Measurements from ENCODE around the gene ENG. TPM values are rescaled to one million over a fixed set of nuclear protein-coding genes. Genes with fewer than 3 reads are reported as not detected.

Gene ENG
- total RNA-seq, 1 donor, result 60.8 TPM

DNA sequence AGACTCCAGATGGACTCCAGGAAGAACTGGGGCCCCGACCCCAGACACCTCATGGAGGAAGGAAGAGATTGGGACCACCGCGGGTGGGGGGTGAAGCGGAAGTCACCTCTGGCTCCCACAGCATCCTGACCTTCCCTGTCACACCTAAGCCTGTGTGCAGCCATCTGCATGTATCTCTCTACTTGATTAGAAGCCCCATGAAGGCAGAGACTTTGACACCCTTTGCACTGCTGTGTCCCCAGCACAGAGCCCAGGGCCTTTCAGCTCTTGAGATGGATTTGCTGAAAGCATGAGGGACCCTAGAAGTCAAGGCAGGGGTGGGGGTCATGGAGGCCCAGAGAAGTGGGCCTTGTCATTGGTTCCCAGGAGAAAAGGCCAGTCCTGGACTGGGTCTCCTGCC lies 2.8 kb upstream of the ENG start:
- no peak for DNase-seq (ENCODE audit: insufficient read length, low spot score, missing footprints)
- H3K79me2 ChIP-seq (ENCODE audit: insufficient read depth, low read length), result peaks cover 22% of the 10 kb centered on the region
- H3K27me3 ChIP-seq (ENCODE audit: insufficient read depth, low read length), result no peaks in the 10 kb centered on the region
- no peak overlapping the region for H3K4me3 ChIP-seq (ENCODE audit: insufficient read depth, low read length)
- peaks cover 7% of the 10 kb centered on the region for H3K36me3 ChIP-seq (ENCODE audit: insufficient read depth, low read length)
- H3K27ac ChIP-seq (ENCODE audit: low read depth, low read length), result no peak overlapping the region
- H3K4me1 ChIP-seq (ENCODE audit: insufficient read depth, low read length), result peaks cover 26% of the 10 kb centered on the region
- peaks cover 12% of the 10 kb centered on the region for H4K20me1 ChIP-seq (ENCODE audit: insufficient read depth, low read length)
- H2AFZ ChIP-seq (ENCODE audit: low read length), result no peak overlapping the region
- H3K4me2 ChIP-seq (ENCODE audit: insufficient read depth, low read length), result no peak overlapping the region
- TF ChIP-seq, protein P1, sequence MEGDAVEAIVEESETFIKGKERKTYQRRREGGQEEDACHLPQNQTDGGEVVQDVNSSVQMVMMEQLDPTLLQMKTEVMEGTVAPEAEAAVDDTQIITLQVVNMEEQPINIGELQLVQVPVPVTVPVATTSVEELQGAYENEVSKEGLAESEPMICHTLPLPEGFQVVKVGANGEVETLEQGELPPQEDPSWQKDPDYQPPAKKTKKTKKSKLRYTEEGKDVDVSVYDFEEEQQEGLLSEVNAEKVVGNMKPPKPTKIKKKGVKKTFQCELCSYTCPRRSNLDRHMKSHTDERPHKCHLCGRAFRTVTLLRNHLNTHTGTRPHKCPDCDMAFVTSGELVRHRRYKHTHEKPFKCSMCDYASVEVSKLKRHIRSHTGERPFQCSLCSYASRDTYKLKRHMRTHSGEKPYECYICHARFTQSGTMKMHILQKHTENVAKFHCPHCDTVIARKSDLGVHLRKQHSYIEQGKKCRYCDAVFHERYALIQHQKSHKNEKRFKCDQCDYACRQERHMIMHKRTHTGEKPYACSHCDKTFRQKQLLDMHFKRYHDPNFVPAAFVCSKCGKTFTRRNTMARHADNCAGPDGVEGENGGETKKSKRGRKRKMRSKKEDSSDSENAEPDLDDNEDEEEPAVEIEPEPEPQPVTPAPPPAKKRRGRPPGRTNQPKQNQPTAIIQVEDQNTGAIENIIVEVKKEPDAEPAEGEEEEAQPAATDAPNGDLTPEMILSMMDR (IDR thresholded peaks at IDR 0.05; ENCODE audit: extremely low read depth, low read depth, low read length), result no peak
- no peaks in the 10 kb centered on the region for H3K9me3 ChIP-seq (ENCODE audit: low read depth, low read length)

DNA sequence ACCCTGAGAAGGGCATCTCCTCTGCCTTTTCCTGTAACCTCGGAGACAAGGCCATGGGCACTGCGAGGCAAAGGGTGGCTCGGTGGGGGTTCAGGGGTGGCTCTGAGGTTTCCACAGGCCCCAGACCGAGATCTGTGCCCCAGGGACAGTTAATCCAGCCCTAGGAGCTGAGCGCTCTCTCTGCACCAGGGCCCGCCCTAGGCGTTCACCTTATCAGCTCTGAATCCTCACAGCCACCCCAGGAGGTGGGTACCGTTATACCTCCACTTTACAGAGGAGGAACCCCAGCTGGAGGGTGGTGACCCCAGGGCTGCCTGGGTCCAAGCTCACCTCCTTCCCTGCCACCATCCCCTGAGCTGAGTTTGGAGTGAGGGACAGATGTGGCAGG lies 2.3 kb upstream of the ENG start:
- Histone ChIP-seq H3K27ac (ENCODE audit: low read depth, low read length) (no peak overlapping the region), H3K4me1 (ENCODE audit: insufficient read depth, low read length) (peaks cover 31% of the 10 kb centered on the region), H3K4me2 (ENCODE audit: insufficient read depth, low read length) (no peak overlapping the region), H3K27me3 (ENCODE audit: insufficient read depth, low read length) (no peaks in the 10 kb centered on the region), H2AFZ (ENCODE audit: low read length) (no peak overlapping the region), H4K20me1 (ENCODE audit: insufficient read depth, low read length) (peaks cover 16% of the 10 kb centered on the region), H3K4me3 (ENCODE audit: insufficient read depth, low read length) (no peak overlapping the region), H3K79me2 (ENCODE audit: insufficient read depth, low read length) (peaks cover 28% of the 10 kb centered on the region), H3K9me3 (ENCODE audit: low read depth, low read length) (no peaks in the 10 kb centered on the region), H3K36me3 (ENCODE audit: insufficient read depth, low read length) (peaks cover 12% of the 10 kb centered on the region)
- DNase-seq (ENCODE audit: insufficient read length, low spot score, missing footprints), result no peak
- TF ChIP-seq, protein P1 (IDR thresholded peaks at IDR 0.05; ENCODE audit: extremely low read depth, low read depth, low read length), result no peak

DNA sequence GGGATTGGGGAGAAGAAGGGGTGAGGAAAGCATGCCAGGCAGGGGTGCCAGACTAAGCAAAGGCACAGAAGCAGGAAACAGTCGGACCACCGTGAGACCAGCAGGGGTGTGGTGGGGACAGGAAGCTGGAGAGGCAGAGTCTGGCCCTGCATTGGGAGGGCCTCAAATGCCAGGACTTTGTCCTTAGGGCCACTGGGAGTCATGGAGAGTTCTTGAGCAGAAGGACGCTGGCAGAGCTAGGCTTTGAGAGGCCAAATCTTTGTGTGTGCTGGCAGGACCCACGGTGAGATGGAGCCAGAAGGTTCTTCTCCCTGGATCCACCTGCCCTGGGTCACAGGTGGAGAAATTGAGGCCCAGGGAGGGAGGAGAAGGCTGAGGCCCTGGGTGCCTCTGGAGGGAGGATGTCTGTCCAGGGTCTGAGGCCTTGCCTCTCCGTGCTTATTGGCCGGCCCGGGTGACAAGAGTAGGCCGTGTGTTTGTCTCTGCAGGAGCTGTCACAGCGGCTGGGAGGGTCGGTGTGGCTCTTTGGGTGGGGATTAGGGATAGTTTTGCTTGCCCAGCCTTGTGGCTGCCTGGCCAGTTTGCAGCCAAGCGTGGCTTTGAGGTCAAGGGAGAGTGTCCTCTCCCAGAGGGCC lies 1.8 kb upstream of the ENG start:
- Histone ChIP-seq H3K27ac (ENCODE audit: low read depth, low read length) (no peak overlapping the region), H3K4me1 (ENCODE audit: insufficient read depth, low read length) (peaks cover 35% of the 10 kb centered on the region), H3K27me3 (ENCODE audit: insufficient read depth, low read length) (no peaks in the 10 kb centered on the region), H2AFZ (ENCODE audit: low read length) (no peak overlapping the region), H3K36me3 (ENCODE audit: insufficient read depth, low read length) (peaks cover 17% of the 10 kb centered on the region), H3K4me3 (ENCODE audit: insufficient read depth, low read length) (no peak overlapping the region), H3K9me3 (ENCODE audit: low read depth, low read length) (no peaks in the 10 kb centered on the region), H3K4me2 (ENCODE audit: insufficient read depth, low read length) (no peak overlapping the region), H3K79me2 (ENCODE audit: insufficient read depth, low read length) (peaks cover 33% of the 10 kb centered on the region), H4K20me1 (ENCODE audit: insufficient read depth, low read length) (peaks cover 16% of the 10 kb centered on the region)
- DNase-seq (ENCODE audit: insufficient read length, low spot score, missing footprints), result peak; percentile 43
- TF ChIP-seq, protein P1 (IDR thresholded peaks at IDR 0.05; ENCODE audit: extremely low read depth, low read depth, low read length), result no peak

DNA sequence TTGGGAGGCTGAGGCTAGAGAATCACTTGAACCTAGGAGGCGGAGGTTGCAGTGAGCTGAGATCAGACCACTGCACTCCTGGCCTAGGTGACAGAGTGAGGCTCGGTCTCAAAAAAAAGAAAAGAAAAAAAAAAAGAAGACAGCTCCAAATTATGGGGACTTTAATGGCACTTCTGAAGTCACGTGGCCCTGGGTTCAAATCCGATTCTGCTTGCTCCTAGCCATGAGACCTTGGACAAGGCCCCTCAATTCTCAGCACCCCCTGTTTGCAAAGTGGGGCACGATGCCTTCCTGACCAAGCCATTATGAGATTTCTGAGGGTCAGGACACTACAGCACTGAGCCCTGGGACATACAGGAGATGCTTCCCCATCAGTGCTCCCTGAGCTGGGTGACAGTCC lies 1.1 kb upstream of the ENG start:
- Histone ChIP-seq H3K4me2 (ENCODE audit: insufficient read depth, low read length) (no peak overlapping the region), H3K79me2 (ENCODE audit: insufficient read depth, low read length) (peaks cover 40% of the 10 kb centered on the region), H3K9me3 (ENCODE audit: low read depth, low read length) (no peaks in the 10 kb centered on the region), H3K27ac (ENCODE audit: low read depth, low read length) (no peak overlapping the region), H3K36me3 (ENCODE audit: insufficient read depth, low read length) (peaks cover 24% of the 10 kb centered on the region), H3K4me3 (ENCODE audit: insufficient read depth, low read length) (no peak overlapping the region), H2AFZ (ENCODE audit: low read length) (no peak overlapping the region), H3K27me3 (ENCODE audit: insufficient read depth, low read length) (no peaks in the 10 kb centered on the region), H3K4me1 (ENCODE audit: insufficient read depth, low read length) (peaks cover 35% of the 10 kb centered on the region), H4K20me1 (ENCODE audit: insufficient read depth, low read length) (peaks cover 18% of the 10 kb centered on the region)
- no peak for DNase-seq (ENCODE audit: insufficient read length, low spot score, missing footprints)
- TF ChIP-seq, protein P1 (IDR thresholded peaks at IDR 0.05; ENCODE audit: extremely low read depth, low read depth, low read length), result no peak
